Omental fat pad (tissue), 4 donors: ENCODE measurements around the gene PEX16. TPM values are rescaled to one million over a fixed set of nuclear protein-coding genes. Genes with fewer than 3 reads are reported as not detected.

Experiments
- ATAC-seq: fragments of 150-250 bp; one replicate; pipeline ENCODE4 v1.9.1; 2016; ENCODE audit warnings: mild to moderate bottlenecking, moderate library complexity; ENCODE audit not compliant: low FRiP score
- DNase-seq: peaks from one replicate; pipeline ENCODE4 v3.0.0-alpha.2; 2019; ENCODE audit warnings: low spot score
- CTCF ChIP-seq, 3 donors: fragments of 450-650 bp; IDR thresholded peaks; one replicate each; pipeline ENCODE4 v1.5.1; 2016 to 2017; ENCODE audit warnings: antibody characterized with exemption in 3 of 3, mild to moderate bottlenecking in 3 of 3, moderate library complexity in 2 of 3
- total RNA-seq, 4 donors: library from RNA; depleted of rRNA; stranded (reverse); fragments of >200 nt; gene quantifications; one replicate each; pipeline ENCODE4 v1.1.0, GENCODE V29; 2016

Gene PEX16
- total RNA-seq, 4 donors from 2014 or later = 20.1 to 25.0 (median 22.8) TPM

GRCh38 chr11:45860348-45860747 lies 57.3 kb downstream of the PEX16 start:
- no peak for TF ChIP-seq CTCF (IDR thresholded peaks at IDR 0.05)
- no peak for ATAC-seq
- peak; percentile 10 for DNase-seq

Other genes starting within 250 kb of the PEX16 start
- gene SLC35C1, start 112.7 kb downstream of the PEX16 start, total RNA-seq = 100 to 1,000 TPM in 1 of 4 donors, 10 to 100 TPM in 3; 18.6 to 103 (median 73.0) TPM
- 10 to 100 TPM; 53.1 to 63.4 (median 60.2) TPM for gene CRY2, start 70.4 kb downstream of the PEX16 start, total RNA-seq
- 1 to 10 TPM; 3.2 to 7.4 (median 4.3) TPM for gene MAPK8IP1, start 32.2 kb downstream of the PEX16 start, total RNA-seq
- 1 to 10 TPM in 1 of 4 donors, not detected in 3; 1.6 TPM for gene FREY1, start 10.6 kb downstream of the PEX16 start, total RNA-seq
- under 1 TPM in 2 of 4 donors, not detected in 2; 0.24 to 0.37 TPM for gene LARGE2, start 4.8 kb upstream of the PEX16 start, total RNA-seq
- 10 to 100 TPM; 16.1 to 73.0 (median 22.1) TPM for gene PHF21A, start 203.6 kb upstream of the PEX16 start, total RNA-seq